Psoas muscle (tissue), 8 donors: ENCODE results near the gene ANGEL1. TPM values are rescaled to one million over a fixed set of nuclear protein-coding genes. Genes with fewer than 3 reads are reported as not detected.

Experiments used
- ATAC-seq, 4 donors: fragments of 200-7000 bp; cut with Tn5 transposase; one replicate each; pipeline ENCODE4 v1.9.1; 2020; ENCODE audit warnings: moderate library complexity in 3 of 4, mild to moderate bottlenecking in 2 of 4
- DNase-seq, 2 donors: peaks; one replicate each; pipeline ENCODE4 v3.0.0-alpha.2; 2020
- H3K27ac ChIP-seq: fragments of 200-600 bp; one replicate; pipeline ENCODE4 v1.8.0; 2022
- H3K27me3 ChIP-seq, 3 donors: fragments of 200-600 bp in 1 of 3; one replicate each; pipeline versions ENCODE4 v1.6.1 to v1.8.0; 2013 to 2022; ENCODE audit warnings: low read length in 2 of 3, mild to moderate bottlenecking in 2 of 3, moderate library complexity in 1 of 3; ENCODE audit not compliant: insufficient read depth in 3 of 3
- H3K36me3 ChIP-seq, 2 donors: fragments of 200-600 bp in 1 of 2; one replicate each; pipeline versions ENCODE4 v1.6.1 to v1.8.0; 2013 to 2022; ENCODE audit warnings: low read depth in 1 of 2, mild to moderate bottlenecking in 1 of 2, moderate library complexity in 1 of 2; ENCODE audit not compliant: insufficient read depth in 1 of 2
- H3K4me1 ChIP-seq: fragments of 200-600 bp; one replicate; pipeline ENCODE4 v1.8.0; 2022
- H3K4me3 ChIP-seq: fragments of 200-600 bp; one replicate; pipeline ENCODE4 v1.8.0; 2022; ENCODE audit warnings: mild to moderate bottlenecking
- H3K9me3 ChIP-seq: fragments of 200-600 bp; one replicate; pipeline ENCODE4 v1.8.0; 2022
- WGBS, 3 donors: extraction: QIAGEN DNeasy Blood & Tissue Kit; methylation state at CpG; one replicate each; pipeline versions ENCODE4 v1.1.6 to v1.1.7; 2013; 5-methylcytosine and 5-hydroxymethylcytosine counted together
- intact Hi-C, 2 donors: fragments of 100-400 bp; cut with DNase I; formaldehyde crosslinking; loops; one replicate each; pipeline versions ENCODE4 v1.11.0 to v1.14.2; 2022
- long read RNA-seq, 2 donors: library from polyadenylated mRNA; unstranded; transcript quantifications; one replicate each; pipeline ENCODE4 v2.0.0, GENCODE V29; 2021
- polyA plus RNA-seq, 3 donors: library from polyadenylated mRNA; stranded (reverse); fragments of 200-250 nt; gene quantifications; one replicate each; pipeline ENCODE4 v1.2.3, GENCODE V29; 2013
- total RNA-seq, 4 donors: library from RNA; stranded (reverse); fragmentation: NEBNext Ultra II Directional in 2 of 4; extraction: Animal tissue kit (Norgen Biotek cat#: 25700) in 2 of 4; gene quantifications; one replicate each; pipeline versions ENCODE4 v1.2.1 to v1.2.4, GENCODE V29; 2021 to 2023
- TF ChIP-seq, protein P1 (sequence below): fragments of 200-600 bp; IDR thresholded peaks from one replicate; pipeline ENCODE4 v1.8.0; 2022; ENCODE audit warnings: antibody characterized with exemption
- donor health status: healthy with polysubstance abuse.
- donor health status: DM: no; HTN: no; CAD: no; lungs with moderate emphysema.
- donor health status: Bipolar disorder and iron deficiency.
- donor health status: healthy.
- donor health status: DM: yes; HTN: yes; CAD: no.
- donor health status: DM: no; HTN: no; CAD: no.
- donor health status: DM: no; HTN: no; CAD: no.
- donor health status: DM: yes; HTN: yes; CAD: no.

ANGEL1 gene
- 10 to 100 TPM in 3 of 4 donors, 1 to 10 TPM in 1; 8.5 to 14.1 (median 10.9) TPM for total RNA-seq
- 10 to 100 TPM in 1 of 3 donors, 1 to 10 TPM in 2; 4.5 to 12.2 (median 5.9) TPM for polyA plus RNA-seq
- long read RNA-seq, donor 1, full-length matches to known transcripts = 3 of 4 reads
- long read RNA-seq, donor 1, partial matches to known transcripts = 0 of 4 reads
- long read RNA-seq, donor 1, other reads (novel, unspliced or antisense) = 1 of 4 reads
- long read RNA-seq, donor 2, full-length matches to known transcripts = 7 of 11 reads
- long read RNA-seq, donor 2, partial matches to known transcripts = 0 of 11 reads
- long read RNA-seq, donor 2, other reads (novel, unspliced or antisense) = 4 of 11 reads

DNA sequence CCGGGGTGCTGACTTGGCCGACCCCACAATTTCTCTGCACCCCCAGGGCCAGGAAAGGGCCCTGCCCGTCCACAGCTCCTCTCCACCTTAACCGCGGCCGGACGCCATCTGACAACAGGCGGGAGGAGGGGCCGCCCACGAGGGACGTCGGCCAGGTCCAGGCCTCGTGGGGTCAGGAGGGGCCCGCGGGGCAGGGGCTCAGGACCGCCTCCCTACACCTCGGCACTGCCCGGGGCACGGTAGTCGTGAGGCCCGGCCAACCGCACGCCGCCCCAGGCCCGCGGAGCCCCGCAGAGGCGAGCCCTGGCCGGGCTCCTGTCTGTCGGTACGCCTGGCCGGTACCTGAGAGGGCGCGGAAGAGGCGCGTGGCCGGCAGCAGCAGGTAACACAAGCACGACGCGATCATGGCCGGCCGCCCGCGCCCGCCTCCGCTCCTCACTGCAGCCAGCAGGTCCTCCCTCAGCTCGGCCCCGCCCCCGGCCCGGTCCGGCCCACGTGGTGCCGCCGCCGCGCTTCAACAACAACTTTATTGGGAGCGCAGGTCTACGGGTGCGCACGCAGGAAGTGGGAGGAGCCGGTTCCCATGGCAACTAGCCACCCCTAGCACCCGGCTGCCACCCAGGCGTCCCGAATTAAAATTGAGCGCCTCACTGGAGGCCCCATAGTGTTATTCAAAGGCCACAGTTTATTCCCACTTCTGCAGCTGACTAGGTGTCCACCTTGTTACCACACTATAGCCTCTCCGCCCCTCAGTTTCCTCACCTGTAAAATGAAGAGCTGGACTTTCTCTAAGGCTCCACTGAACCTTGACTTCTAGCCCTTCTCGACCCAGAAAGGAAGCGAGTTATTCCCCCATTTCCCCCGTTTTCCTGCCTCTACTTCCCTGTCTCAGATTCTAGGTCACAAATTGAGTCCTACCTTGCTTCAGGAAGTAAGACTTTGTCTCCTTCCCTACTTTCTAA, at the start of gene ANGEL1:
Gene ANGEL1, minus strand, starts transcription at position 461 of the 962 bp plus-strand sequence. Its CDS starts 55 bp downstream, at position 406.
- TF ChIP-seq, protein P1, sequence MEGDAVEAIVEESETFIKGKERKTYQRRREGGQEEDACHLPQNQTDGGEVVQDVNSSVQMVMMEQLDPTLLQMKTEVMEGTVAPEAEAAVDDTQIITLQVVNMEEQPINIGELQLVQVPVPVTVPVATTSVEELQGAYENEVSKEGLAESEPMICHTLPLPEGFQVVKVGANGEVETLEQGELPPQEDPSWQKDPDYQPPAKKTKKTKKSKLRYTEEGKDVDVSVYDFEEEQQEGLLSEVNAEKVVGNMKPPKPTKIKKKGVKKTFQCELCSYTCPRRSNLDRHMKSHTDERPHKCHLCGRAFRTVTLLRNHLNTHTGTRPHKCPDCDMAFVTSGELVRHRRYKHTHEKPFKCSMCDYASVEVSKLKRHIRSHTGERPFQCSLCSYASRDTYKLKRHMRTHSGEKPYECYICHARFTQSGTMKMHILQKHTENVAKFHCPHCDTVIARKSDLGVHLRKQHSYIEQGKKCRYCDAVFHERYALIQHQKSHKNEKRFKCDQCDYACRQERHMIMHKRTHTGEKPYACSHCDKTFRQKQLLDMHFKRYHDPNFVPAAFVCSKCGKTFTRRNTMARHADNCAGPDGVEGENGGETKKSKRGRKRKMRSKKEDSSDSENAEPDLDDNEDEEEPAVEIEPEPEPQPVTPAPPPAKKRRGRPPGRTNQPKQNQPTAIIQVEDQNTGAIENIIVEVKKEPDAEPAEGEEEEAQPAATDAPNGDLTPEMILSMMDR = no peak
- Histone ChIP-seq H3K9me3 (no peaks in the 10 kb centered on the region), H3K27me3 (no peaks in the 10 kb centered on the region), H3K4me3 (peak within 1 kb of the TSS; percentile 97), H3K4me1 (peaks cover 22% of the 10 kb centered on the region), H3K36me3 (peaks cover 0 to 17% of the 10 kb centered on the region in 2 donors), H3K27ac (peak within 1 kb of the TSS; percentile 92)
- intact Hi-C loops = no loop called here
- ATAC-seq = peak; percentile 97 to 98 (median 97)
- WGBS, 3 donors = 5 to 8% (median 6%) methylated on average over 42 to 69 of the region's 69 CpGs
- peak; percentile 96 to 98 for DNase-seq

GRCh38 chr14:76861574-76862255, 49.0 kb upstream of the ANGEL1 start:
- no peak overlapping the region for H3K27ac ChIP-seq
- no peaks in the 10 kb centered on the region for H3K36me3 ChIP-seq
- WGBS, 3 donors = 69 to 75% (median 74%) methylated on average over 10 of the region's 10 CpGs
- H3K4me1 ChIP-seq = no peaks in the 10 kb centered on the region
- H3K4me3 ChIP-seq = no peak overlapping the region
- intact Hi-C loops = no loop called here
- TF ChIP-seq, protein P1 = no peak
- peaks cover 0 to 14% (median 0%) of the 10 kb centered on the region in 3 donors for H3K27me3 ChIP-seq
- DNase-seq (no peak), ATAC-seq (no peak)
- H3K9me3 ChIP-seq = no peaks in the 10 kb centered on the region

GRCh38 chr14:76856769-76857168, 44.1 kb upstream of the ANGEL1 start:
- Histone ChIP-seq H3K27ac (no peak overlapping the region), H3K4me3 (no peak overlapping the region), H3K36me3 (no peaks in the 10 kb centered on the region), H3K27me3 (peaks cover 0 to 4% (median 0%) of the 10 kb centered on the region in 3 donors), H3K4me1 (no peaks in the 10 kb centered on the region), H3K9me3 (no peaks in the 10 kb centered on the region)
- no peak for ATAC-seq
- no peak for DNase-seq
- 95 to 100% (median 100%) methylated on average over 1 of the region's 1 CpG for WGBS, 3 donors
- intact Hi-C loops = no loop called here
- TF ChIP-seq, protein P1 = no peak

GRCh38 chr14:76855066-76855465, 42.4 kb upstream of the ANGEL1 start:
- intact Hi-C loops = no loop called here
- H3K36me3 ChIP-seq = no peaks in the 10 kb centered on the region
- DNase-seq (no peak), ATAC-seq (no peak)
- no peaks in the 10 kb centered on the region for H3K9me3 ChIP-seq
- no peak overlapping the region for H3K27ac ChIP-seq
- 81 to 96% (median 92%) methylated on average over 2 of the region's 2 CpGs for WGBS, 3 donors
- no peak overlapping the region for H3K4me3 ChIP-seq
- no peaks in the 10 kb centered on the region for H3K4me1 ChIP-seq
- no peaks in the 10 kb centered on the region for H3K27me3 ChIP-seq
- TF ChIP-seq, protein P1 = no peak
